Activated T-helper 2 cell treated with anti-CD3 and anti-CD28 coated beads, Interferon-gamma antibody, Interleukin-2, Interleukin-4, amounts not matched to agents 10 μg/mL and 5 μg/mL and 100 μg/mL, durations not matched to agents 14 hours and 24 hours and 36 hours (primary cell): ENCODE measurements around the gene CFAP54. TPM values are rescaled to one million over a fixed set of nuclear protein-coding genes. Genes with fewer than 3 reads are reported as not detected.
"Not testable (repeated sequence)": the region's sequence is repeated elsewhere in the genome, so short reads cannot be mapped to it uniquely, and the experiment has no call there.

Experiments used
- DNase-seq: peaks from one replicate; pipeline ENCODE4 v3.0.0; 2021; ENCODE audit warnings: low spot score
- H3K27ac Mint-ChIP-seq: one replicate; pipeline ENCODE4 v1.8.0; 2021; ENCODE audit warnings: mixed read lengths
- H3K27me3 Mint-ChIP-seq: one replicate; pipeline ENCODE4 v1.8.0; 2021; ENCODE audit warnings: low read depth, mixed read lengths
- H3K36me3 Mint-ChIP-seq: one replicate; pipeline ENCODE4 v1.8.0; 2021; ENCODE audit warnings: low read depth, mixed read lengths
- H3K4me1 Mint-ChIP-seq: one replicate; pipeline ENCODE4 v1.8.0; 2021; ENCODE audit warnings: low read depth, mixed read lengths
- H3K4me3 Mint-ChIP-seq: one replicate; pipeline ENCODE4 v1.8.0; 2021; ENCODE audit warnings: low read depth, mild to moderate bottlenecking, moderate library complexity, mixed read lengths
- H3K9me3 Mint-ChIP-seq: one replicate; pipeline ENCODE4 v1.8.0; 2021; ENCODE audit warnings: mixed read lengths
- intact Hi-C: fragments of 100-400 bp; cut with micrococcal nuclease; formaldehyde crosslinking; loops from one replicate; pipeline ENCODE4 v1.15.1; 2023
- total RNA-seq: library from RNA; stranded (reverse); gene quantifications from 2 replicates; pipeline ENCODE4 v1.2.3, GENCODE V29; 2022

CFAP54 gene
- total RNA-seq, 1 donor from 2014 or later = 0.23 TPM

- intact Hi-C loops = no loop called here
- no peak overlapping the region for H3K27ac Mint-ChIP-seq
Measured at GRCh38 chr12:96457191-96457930, 32.0 kb upstream of the CFAP54 start.

GRCh38 chr12:96459281-96459680 lies 30.1 kb upstream of the CFAP54 start:
- H3K4me3 Mint-ChIP-seq, H3K4me1 Mint-ChIP-seq, H3K36me3 Mint-ChIP-seq, H3K9me3 Mint-ChIP-seq, H3K27me3 Mint-ChIP-seq, intact Hi-C loops, DNase-seq, H3K27ac Mint-ChIP-seq: not testable (repeated sequence)

More at GRCh38 chr12:96457191-96457930, 32.0 kb upstream of the CFAP54 start:
- peaks cover 8% of the 10 kb centered on the region for H3K4me1 Mint-ChIP-seq
- no peaks in the 10 kb centered on the region for H3K36me3 Mint-ChIP-seq
- no peaks in the 10 kb centered on the region for H3K9me3 Mint-ChIP-seq
- no peak for DNase-seq
- no peak overlapping the region for H3K4me3 Mint-ChIP-seq
- H3K27me3 Mint-ChIP-seq = no peaks in the 10 kb centered on the region

- Mint-ChIP-seq H3K36me3 (no peaks in the 10 kb centered on the region), H3K9me3 (no peaks in the 10 kb centered on the region), H3K27ac (no peak overlapping the region), H3K4me3 (no peak overlapping the region), H3K4me1 (no peaks in the 10 kb centered on the region), H3K27me3 (peaks cover 2% of the 10 kb centered on the region)
- intact Hi-C loops = no loop called here
- DNase-seq = no peak
Measured at GRCh38 chr12:96462571-96463280, 26.7 kb upstream of the CFAP54 start.

GRCh38 chr12:96465896-96466295 lies 23.5 kb upstream of the CFAP54 start:
- peaks cover 2% of the 10 kb centered on the region for H3K4me1 Mint-ChIP-seq
- no peak for DNase-seq

GRCh38 chr12:96466939-96467751 lies 22.2 kb upstream of the CFAP54 start:
- Mint-ChIP-seq H3K9me3 (peaks cover 12% of the 10 kb centered on the region), H3K27ac (no peak overlapping the region), H3K4me1 (peaks cover 2% of the 10 kb centered on the region), H3K27me3 (peaks cover 3% of the 10 kb centered on the region), H3K36me3 (peaks cover 6% of the 10 kb centered on the region), H3K4me3 (no peak overlapping the region)
- DNase-seq = no peak
- intact Hi-C loops = no loop called here

More at GRCh38 chr12:96465896-96466295, 23.5 kb upstream of the CFAP54 start:
- H3K4me3 Mint-ChIP-seq = no peak overlapping the region
- H3K27me3 Mint-ChIP-seq = peaks cover 3% of the 10 kb centered on the region
- intact Hi-C loops = no loop called here
- H3K9me3 Mint-ChIP-seq = peaks cover 12% of the 10 kb centered on the region
- H3K36me3 Mint-ChIP-seq = peaks cover 6% of the 10 kb centered on the region
- no peak overlapping the region for H3K27ac Mint-ChIP-seq

- H3K27me3 Mint-ChIP-seq = peaks cover 1% of the 10 kb centered on the region
- DNase-seq = no peak
- H3K9me3 Mint-ChIP-seq = peaks cover 12% of the 10 kb centered on the region
- H3K4me1 Mint-ChIP-seq = peaks cover 9% of the 10 kb centered on the region
- intact Hi-C loops = no loop called here
- H3K36me3 Mint-ChIP-seq = peaks cover 6% of the 10 kb centered on the region
- H3K4me3 Mint-ChIP-seq = no peak overlapping the region
- no peak overlapping the region for H3K27ac Mint-ChIP-seq
Measured at GRCh38 chr12:96471368-96472050, 17.9 kb upstream of the CFAP54 start.

GRCh38 chr12:96472384-96472783 lies 17.0 kb upstream of the CFAP54 start:
- no peak for DNase-seq
- H3K27ac Mint-ChIP-seq = no peak overlapping the region
- peaks cover 12% of the 10 kb centered on the region for H3K9me3 Mint-ChIP-seq
- no peak overlapping the region for H3K4me3 Mint-ChIP-seq
- intact Hi-C loops = no loop called here
- H3K27me3 Mint-ChIP-seq = peaks cover 1% of the 10 kb centered on the region
- peaks cover 6% of the 10 kb centered on the region for H3K36me3 Mint-ChIP-seq
- H3K4me1 Mint-ChIP-seq = peaks cover 9% of the 10 kb centered on the region

- Mint-ChIP-seq H3K4me1 (peaks cover 9% of the 10 kb centered on the region), H3K4me3 (no peak overlapping the region), H3K36me3 (peaks cover 6% of the 10 kb centered on the region), H3K27me3 (peaks cover 1% of the 10 kb centered on the region), H3K9me3 (peaks cover 12% of the 10 kb centered on the region), H3K27ac (no peak overlapping the region)
- intact Hi-C loops = no loop called here
- no peak for DNase-seq
Measured at GRCh38 chr12:96473394-96474093, 15.8 kb upstream of the CFAP54 start.

GRCh38 chr12:96474206-96474605 lies 15.2 kb upstream of the CFAP54 start:
- no peak overlapping the region for H3K27ac Mint-ChIP-seq
- no peak for DNase-seq
- H3K4me3 Mint-ChIP-seq = no peak overlapping the region
- H3K9me3 Mint-ChIP-seq = peaks cover 8% of the 10 kb centered on the region
- peaks cover 8% of the 10 kb centered on the region for H3K4me1 Mint-ChIP-seq
- no peaks in the 10 kb centered on the region for H3K27me3 Mint-ChIP-seq
- intact Hi-C loops = no loop called here
- peaks cover 6% of the 10 kb centered on the region for H3K36me3 Mint-ChIP-seq

- intact Hi-C loops = no loop called here
- Mint-ChIP-seq H3K27me3 (no peaks in the 10 kb centered on the region), H3K9me3 (no peaks in the 10 kb centered on the region), H3K36me3 (no peaks in the 10 kb centered on the region), H3K4me3 (no peak overlapping the region), H3K4me1 (peaks cover 8% of the 10 kb centered on the region), H3K27ac (no peak overlapping the region)
- DNase-seq = no peak
Measured at GRCh38 chr12:96478011-96478410, 11.4 kb upstream of the CFAP54 start.

- intact Hi-C loops = no loop called here
- H3K36me3 Mint-ChIP-seq = no peaks in the 10 kb centered on the region
- no peak overlapping the region for H3K27ac Mint-ChIP-seq
- no peak for DNase-seq
- H3K9me3 Mint-ChIP-seq = no peaks in the 10 kb centered on the region
- H3K27me3 Mint-ChIP-seq = peaks cover 4% of the 10 kb centered on the region
- no peak overlapping the region for H3K4me3 Mint-ChIP-seq
- peaks cover 17% of the 10 kb centered on the region for H3K4me1 Mint-ChIP-seq
Measured at GRCh38 chr12:96482086-96482485, 7.3 kb upstream of the CFAP54 start.

- peaks cover 23% of the 10 kb centered on the region for H3K4me1 Mint-ChIP-seq
- no peak overlapping the region for H3K4me3 Mint-ChIP-seq
- peaks cover 8% of the 10 kb centered on the region for H3K27me3 Mint-ChIP-seq
- no peaks in the 10 kb centered on the region for H3K36me3 Mint-ChIP-seq
- H3K9me3 Mint-ChIP-seq = no peaks in the 10 kb centered on the region
- H3K27ac Mint-ChIP-seq = no peak overlapping the region
- intact Hi-C loops = no loop called here
- DNase-seq = no peak
Measured at GRCh38 chr12:96483116-96483515, 6.3 kb upstream of the CFAP54 start.
